ENCODE results near the gene BLOC1S3. TPM values are rescaled to one million over a fixed set of nuclear protein-coding genes. Genes with fewer than 3 reads are reported as not detected.

BLOC1S3 gene
- polyA plus RNA-seq, 1 donor (not counting 4 experiments of a cell fraction or from before 2014, with no cell fraction given), result 5.1 TPM

- no peak overlapping the region for H3K27ac ChIP-seq (ENCODE audit: control insufficient read depth, insufficient read depth, low read length)
- no peaks in the 10 kb centered on the region for H3K9me1 ChIP-seq (ENCODE audit: control insufficient read depth, extremely low read depth, insufficient read depth, low read length)
- H3K27me3 ChIP-seq (ENCODE audit: control insufficient read depth, extremely low read depth, insufficient read depth, low read length), result no peaks in the 10 kb centered on the region
- TF ChIP-seq CTCF (optimal IDR thresholded peaks at IDR 0.05 in 1 of 3, IDR thresholded peaks at IDR 0.05 in 1 of 3, conservative IDR thresholded peaks at IDR 0.05 in 1 of 3; ENCODE audit: extremely low read depth in 1 of 3, insufficient read depth in 2 of 3, low read length in 3 of 3) (no peak), EZH2 (IDR thresholded peaks at IDR 0.05; ENCODE audit: low read length) (no peak)
- H3K4me1 ChIP-seq (ENCODE audit: control insufficient read depth, extremely low read depth, insufficient read depth, low read length), result peaks cover 16% of the 10 kb centered on the region
- H3K9me3 ChIP-seq (ENCODE audit: control insufficient read depth, low read depth, low read length), result no peaks in the 10 kb centered on the region
- H3K4me3 ChIP-seq (ENCODE audit: control insufficient read depth in 2 of 3, extremely low read depth in 1 of 3, insufficient read depth in 2 of 3, low read depth in 1 of 3, low read length in 3 of 3), result no peak overlapping the region
- dilution Hi-C loops (cut with MboI; ENCODE audit: extremely low pct_ligation_motif_present, low sequenced_read_pairs), result no loop called here
- H4K20me1 ChIP-seq (ENCODE audit: control insufficient read depth, extremely low read depth, insufficient read depth, low read length), result no peaks in the 10 kb centered on the region
- H3K4me2 ChIP-seq (ENCODE audit: control insufficient read depth, extremely low read depth, insufficient read depth, low read depth, low read length), result no peak overlapping the region
- no peak overlapping the region for H2AFZ ChIP-seq (ENCODE audit: control insufficient read depth, low read length)
- H3K79me2 ChIP-seq (ENCODE audit: control insufficient read depth, insufficient read depth, low read length), result no peaks in the 10 kb centered on the region
- no peaks in the 10 kb centered on the region for H3K36me3 ChIP-seq (ENCODE audit: control insufficient read depth in 2 of 2, extremely low read depth in 1 of 2, insufficient read depth in 2 of 2, low read length in 2 of 2)
- DNase-seq (ENCODE audit: low read depth, low spot score), result no peak
- no peak overlapping the region for H3K9ac ChIP-seq (ENCODE audit: control insufficient read depth, extremely low read depth, insufficient read depth, low read length)
- FAIRE-seq, result no peak
These were observed 9.7 kb upstream of the BLOC1S3 start for GRCh38 chr19:45168767-45169351.

GRCh38 chr19:45169602-45170001, 9.0 kb upstream of the BLOC1S3 start:
- Histone ChIP-seq H3K36me3 (ENCODE audit: control insufficient read depth in 2 of 2, extremely low read depth in 1 of 2, insufficient read depth in 2 of 2, low read length in 2 of 2) (no peaks in the 10 kb centered on the region), H3K4me3 (ENCODE audit: control insufficient read depth in 2 of 3, extremely low read depth in 1 of 3, insufficient read depth in 2 of 3, low read depth in 1 of 3, low read length in 3 of 3) (no peak overlapping the region), H3K27me3 (ENCODE audit: control insufficient read depth, extremely low read depth, insufficient read depth, low read length) (no peaks in the 10 kb centered on the region), H2AFZ (ENCODE audit: control insufficient read depth, low read length) (no peak overlapping the region), H3K4me1 (ENCODE audit: control insufficient read depth, extremely low read depth, insufficient read depth, low read length) (peaks cover 9% of the 10 kb centered on the region), H3K9me1 (ENCODE audit: control insufficient read depth, extremely low read depth, insufficient read depth, low read length) (no peaks in the 10 kb centered on the region), H3K79me2 (ENCODE audit: control insufficient read depth, insufficient read depth, low read length) (no peaks in the 10 kb centered on the region), H3K27ac (ENCODE audit: control insufficient read depth, insufficient read depth, low read length) (no peak overlapping the region), H3K9me3 (ENCODE audit: control insufficient read depth, low read depth, low read length) (no peaks in the 10 kb centered on the region), H3K4me2 (ENCODE audit: control insufficient read depth, extremely low read depth, insufficient read depth, low read depth, low read length) (no peak overlapping the region), H4K20me1 (ENCODE audit: control insufficient read depth, extremely low read depth, insufficient read depth, low read length) (no peaks in the 10 kb centered on the region), H3K9ac (ENCODE audit: control insufficient read depth, extremely low read depth, insufficient read depth, low read length) (no peak overlapping the region)
- DNase-seq (ENCODE audit: low read depth, low spot score) (no peak), FAIRE-seq (no peak)
- TF ChIP-seq CTCF (optimal IDR thresholded peaks at IDR 0.05 in 1 of 3, IDR thresholded peaks at IDR 0.05 in 1 of 3, conservative IDR thresholded peaks at IDR 0.05 in 1 of 3; ENCODE audit: extremely low read depth in 1 of 3, insufficient read depth in 2 of 3, low read length in 3 of 3) (no peak), EZH2 (IDR thresholded peaks at IDR 0.05; ENCODE audit: low read length) (no peak)
- dilution Hi-C loops (cut with MboI; ENCODE audit: extremely low pct_ligation_motif_present, low sequenced_read_pairs), result no loop called here

Measured in keratinocyte (primary cell).